Iris pigment epithelial cell (primary cell): ENCODE results near the gene DDX31.
"Not testable (repeated sequence)": the region's sequence is repeated elsewhere in the genome, so short reads cannot be mapped to it uniquely, and the experiment has no call there.

Source experiments
- DNase-seq: peaks from one replicate; pipeline ENCODE4 v3.0.0-alpha.2; 2011; ENCODE audit warnings: low read depth

The DDX31 gene

GRCh38 chr9:132578367-132578932, 91.3 kb downstream of the DDX31 start:
- no peak for DNase-seq

GRCh38 chr9:132577119-132577518, 92.7 kb downstream of the DDX31 start:
- DNase-seq: no peak

- DNase-seq: no peak
These were observed 94.0 kb downstream of the DDX31 start for GRCh38 chr9:132575811-132576210.

- DNase-seq: peak; percentile 64
These were observed 94.7 kb downstream of the DDX31 start for GRCh38 chr9:132575005-132575609.

GRCh38 chr9:132572921-132573320, 96.9 kb downstream of the DDX31 start:
- DNase-seq: peak; percentile 27

- no peak for DNase-seq
These were observed 97.8 kb downstream of the DDX31 start for GRCh38 chr9:132571806-132572600.

GRCh38 chr9:132568787-132569186, 101.0 kb downstream of the DDX31 start:
- DNase-seq: not testable (repeated sequence)

- DNase-seq: no peak
These were observed 105.3 kb downstream of the DDX31 start for GRCh38 chr9:132564526-132564925.

GRCh38 chr9:132562306-132562573, 107.5 kb downstream of the DDX31 start:
- DNase-seq: no peak

- no peak for DNase-seq
These were observed 109.1 kb downstream of the DDX31 start for GRCh38 chr9:132560616-132561202.

- DNase-seq: no peak
These were observed 110.1 kb downstream of the DDX31 start for GRCh38 chr9:132559711-132560110.

- DNase-seq: no peak
These were observed 112.6 kb downstream of the DDX31 start for GRCh38 chr9:132557159-132557558.

- no peak for DNase-seq
These were observed 113.1 kb downstream of the DDX31 start for GRCh38 chr9:132556714-132557113.

GRCh38 chr9:132556235-132556634, 113.5 kb downstream of the DDX31 start:
- DNase-seq: no peak

GRCh38 chr9:132555528-132555927, 114.3 kb downstream of the DDX31 start:
- DNase-seq: no peak

- DNase-seq: no peak
These were observed 115.0 kb downstream of the DDX31 start for GRCh38 chr9:132554755-132555154.

- no peak for DNase-seq
These were observed 117.7 kb downstream of the DDX31 start for GRCh38 chr9:132552041-132552440.

- no peak for DNase-seq
These were observed 118.2 kb downstream of the DDX31 start for GRCh38 chr9:132551556-132551955.

- DNase-seq: no peak
These were observed 120.8 kb downstream of the DDX31 start for GRCh38 chr9:132548751-132549640.

- no peak for DNase-seq
These were observed 121.6 kb downstream of the DDX31 start for GRCh38 chr9:132547976-132548730.

- DNase-seq: no peak
These were observed 122.3 kb downstream of the DDX31 start for GRCh38 chr9:132547436-132547835.

- DNase-seq: no peak
These were observed 122.7 kb downstream of the DDX31 start for GRCh38 chr9:132547052-132547431.
